Spleen (tissue), 7 donors: ENCODE measurements around the gene URM1.

Experiments
- POLR2A ChIP-seq, 3 donors: fragments of 450-650 bp; IDR thresholded peaks; one replicate each; pipeline ENCODE4 v1.5.1; 2017; ENCODE audit warnings: antibody characterized with exemption in 3 of 3, mild to moderate bottlenecking in 1 of 3
- TF ChIP-seq, protein P1 (sequence below), 11 experiments: fragments of 200-600 bp in 7 of 11; fragments of 450-650 bp in 4 of 11; sonication (generic) in 4 of 11; IDR thresholded peaks in 8 of 11; conservative IDR thresholded peaks in 3 of 11; 1 replicate in 7 of 11; 2 replicates in 4 of 11; pipeline versions ENCODE4 v1.4.0 to v1.8.0; 2016 to 2021; ENCODE audit warnings: antibody characterized with exemption in 11 of 11, inconsistent platforms in 4 of 11, mild to moderate bottlenecking in 1 of 11
- donor health status: DM: no; HTN: no; CAD: no; lungs with moderate emphysema.
- donor health status: DM: no; HTN: no; CAD: no.
- donor health status: DM: no; HTN: no; CAD: no.

DNA sequence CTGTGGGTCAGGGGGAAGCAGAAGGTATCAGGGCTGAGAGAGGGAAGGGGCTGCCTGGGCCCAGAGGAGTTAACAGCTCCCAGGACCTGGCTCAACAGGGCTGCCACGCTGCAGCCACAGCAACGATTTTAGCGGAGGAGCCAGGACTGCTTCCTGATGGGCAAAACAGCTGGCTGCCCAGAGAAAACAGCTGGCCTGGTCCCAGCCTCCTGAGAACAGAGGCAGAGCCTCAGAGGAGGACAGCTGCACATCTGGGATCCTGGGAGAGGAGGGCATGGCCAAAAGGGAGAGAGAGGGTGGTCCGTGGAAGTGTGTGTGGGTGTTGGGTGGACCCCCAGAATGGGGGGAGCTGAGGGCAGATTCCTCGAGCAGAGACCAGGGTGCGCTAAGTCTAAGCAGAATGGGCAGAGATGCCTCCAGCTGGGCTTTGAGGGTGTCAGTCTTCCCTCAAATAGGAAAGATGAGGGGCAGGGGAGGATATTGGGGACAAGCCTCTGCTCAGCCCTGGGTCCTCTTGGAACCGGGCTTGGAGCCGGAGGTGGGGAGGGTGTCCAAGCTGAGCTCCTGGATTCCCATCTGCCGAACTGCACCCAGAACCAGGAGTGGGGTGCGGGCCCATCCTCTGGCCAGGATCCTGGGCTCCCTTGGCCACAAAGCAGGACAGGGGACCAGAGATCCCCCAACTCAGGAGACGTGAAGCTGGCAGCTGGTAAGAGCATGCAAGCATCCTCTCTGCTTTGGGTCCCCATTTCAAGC is 40.4 kb downstream of the URM1 start:
- TF ChIP-seq, protein P1, sequence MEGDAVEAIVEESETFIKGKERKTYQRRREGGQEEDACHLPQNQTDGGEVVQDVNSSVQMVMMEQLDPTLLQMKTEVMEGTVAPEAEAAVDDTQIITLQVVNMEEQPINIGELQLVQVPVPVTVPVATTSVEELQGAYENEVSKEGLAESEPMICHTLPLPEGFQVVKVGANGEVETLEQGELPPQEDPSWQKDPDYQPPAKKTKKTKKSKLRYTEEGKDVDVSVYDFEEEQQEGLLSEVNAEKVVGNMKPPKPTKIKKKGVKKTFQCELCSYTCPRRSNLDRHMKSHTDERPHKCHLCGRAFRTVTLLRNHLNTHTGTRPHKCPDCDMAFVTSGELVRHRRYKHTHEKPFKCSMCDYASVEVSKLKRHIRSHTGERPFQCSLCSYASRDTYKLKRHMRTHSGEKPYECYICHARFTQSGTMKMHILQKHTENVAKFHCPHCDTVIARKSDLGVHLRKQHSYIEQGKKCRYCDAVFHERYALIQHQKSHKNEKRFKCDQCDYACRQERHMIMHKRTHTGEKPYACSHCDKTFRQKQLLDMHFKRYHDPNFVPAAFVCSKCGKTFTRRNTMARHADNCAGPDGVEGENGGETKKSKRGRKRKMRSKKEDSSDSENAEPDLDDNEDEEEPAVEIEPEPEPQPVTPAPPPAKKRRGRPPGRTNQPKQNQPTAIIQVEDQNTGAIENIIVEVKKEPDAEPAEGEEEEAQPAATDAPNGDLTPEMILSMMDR (IDR thresholded peaks at IDR 0.05 in 8 of 11, conservative IDR thresholded peaks at IDR 0.05 in 3 of 11) = no peak
- no peak for TF ChIP-seq POLR2A (IDR thresholded peaks at IDR 0.05)
